HG03196 (cell line): ENCODE data around the gene NAA20.

ENCODE experiments used
- ATAC-seq: cut with Tn5 transposase; IDR thresholded peaks from one replicate; pipeline ENCODE4 v1.9.1; 2021; ENCODE audit not compliant: unreplicated experiment

NAA20 gene

DNA sequence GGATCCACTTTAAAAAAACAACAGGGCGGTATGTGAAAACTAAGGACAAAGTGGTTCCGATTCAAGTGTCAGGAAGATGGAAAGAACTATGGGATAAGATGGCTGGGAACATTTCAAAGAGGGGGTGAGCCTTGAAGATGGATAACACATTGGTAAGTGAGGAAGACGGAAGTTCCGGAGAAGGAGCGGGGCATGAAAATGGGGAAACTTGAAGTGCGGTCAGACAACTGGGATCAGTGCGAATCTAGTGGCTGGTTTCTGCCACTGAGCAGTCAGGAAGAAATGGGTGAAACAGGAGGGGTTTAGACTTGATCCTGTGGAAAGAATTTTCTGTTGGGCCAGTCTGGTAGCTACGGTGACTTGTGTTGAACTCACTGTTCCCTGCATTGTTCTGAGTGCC, 1.2 kb downstream of the NAA20 start:
- ATAC-seq = no peak

GRCh38 chr20:20019123-20019522, 2.0 kb downstream of the NAA20 start:
- no peak for ATAC-seq

DNA sequence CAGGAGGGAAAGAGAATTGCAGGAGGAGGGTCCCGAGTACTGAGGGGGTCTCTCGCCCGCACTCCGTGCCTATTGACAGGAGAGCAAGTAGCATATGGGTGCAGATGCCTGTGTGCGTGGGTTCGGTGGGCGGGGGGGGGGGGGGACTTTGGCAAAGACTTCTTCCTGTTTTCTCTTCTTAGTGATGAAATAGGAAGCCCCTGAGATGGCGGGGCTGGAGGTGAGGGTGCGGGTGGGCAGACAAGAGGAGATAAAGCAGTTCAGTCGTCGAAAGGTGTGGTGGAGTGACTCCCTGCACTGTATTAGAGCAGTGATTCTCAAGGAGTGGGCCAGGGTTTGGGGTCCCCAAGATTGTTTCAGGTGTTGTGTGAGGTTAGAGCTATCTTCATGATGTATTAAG, 3.7 kb downstream of the NAA20 start:
- ATAC-seq = no peak

GRCh38 chr20:20021835-20022234, 4.7 kb downstream of the NAA20 start:
- ATAC-seq = no peak

DNA sequence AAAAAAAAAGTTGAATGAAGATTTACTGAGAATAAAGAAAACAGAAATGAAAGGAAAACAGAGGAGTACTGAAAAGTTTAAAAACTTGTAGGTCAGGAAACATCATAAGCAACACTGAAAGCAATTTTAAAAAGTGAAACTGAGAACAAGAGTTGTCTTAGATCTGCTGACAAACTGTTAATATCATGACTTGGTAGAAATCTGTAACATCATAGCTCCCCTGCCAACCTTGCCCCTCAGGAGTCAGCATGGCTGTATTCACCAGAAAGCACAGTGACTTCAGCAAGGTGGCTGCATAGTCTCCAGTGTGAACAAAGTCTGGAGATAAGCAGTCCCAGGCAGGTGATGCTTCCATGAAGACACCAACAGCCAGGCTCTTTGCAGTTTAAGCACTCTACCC, 5.3 kb downstream of the NAA20 start:
- peak; percentile 60 for ATAC-seq

GRCh38 chr20:20023395-20023794, 6.2 kb downstream of the NAA20 start:
- no peak for ATAC-seq

- no peak for ATAC-seq
Measured at GRCh38 chr20:20024942-20025341, 7.8 kb downstream of the NAA20 start.

- ATAC-seq = no peak
Measured at GRCh38 chr20:20027284-20027683, 10.1 kb downstream of the NAA20 start.

DNA sequence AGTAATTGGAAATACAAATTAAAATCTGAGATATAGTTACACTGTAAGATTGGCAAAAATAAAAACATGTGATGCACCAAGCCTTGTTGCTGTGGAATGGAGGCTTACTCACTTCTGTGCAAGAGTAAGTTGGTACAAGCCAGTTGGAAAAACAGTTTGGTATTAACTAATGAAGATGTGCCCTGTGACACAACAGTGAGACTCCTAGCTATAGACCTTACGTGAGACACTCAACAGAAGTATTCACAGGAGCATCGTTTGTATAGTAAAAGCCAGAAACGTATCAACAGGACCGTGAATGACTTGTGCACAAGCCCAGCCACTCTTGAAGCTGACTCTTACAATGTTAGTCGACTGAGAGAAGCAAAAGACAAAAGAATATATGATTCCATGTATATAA, 14.6 kb downstream of the NAA20 start:
- ATAC-seq = no peak

DNA sequence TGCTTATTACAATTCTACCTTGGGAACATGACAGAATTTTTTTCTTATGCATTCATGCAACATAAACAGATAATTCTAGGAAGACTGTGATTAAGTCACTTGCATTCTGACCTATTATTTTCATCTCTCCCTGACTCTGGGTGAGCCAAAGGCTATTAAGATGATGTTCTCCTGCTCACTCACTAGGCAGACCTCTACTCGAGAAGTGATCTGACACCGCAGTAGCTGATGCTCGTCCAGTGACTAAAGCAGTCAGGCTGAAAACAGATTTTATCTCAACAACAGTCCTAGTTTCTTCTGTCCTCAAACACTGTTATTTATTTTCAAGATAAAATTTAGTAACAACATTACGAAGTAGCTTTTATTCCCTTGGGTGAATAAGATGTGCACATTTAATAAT, 17.3 kb downstream of the NAA20 start:
- ATAC-seq = no peak

GRCh38 chr20:20036756-20037155, 19.6 kb downstream of the NAA20 start:
- ATAC-seq = no peak

DNA sequence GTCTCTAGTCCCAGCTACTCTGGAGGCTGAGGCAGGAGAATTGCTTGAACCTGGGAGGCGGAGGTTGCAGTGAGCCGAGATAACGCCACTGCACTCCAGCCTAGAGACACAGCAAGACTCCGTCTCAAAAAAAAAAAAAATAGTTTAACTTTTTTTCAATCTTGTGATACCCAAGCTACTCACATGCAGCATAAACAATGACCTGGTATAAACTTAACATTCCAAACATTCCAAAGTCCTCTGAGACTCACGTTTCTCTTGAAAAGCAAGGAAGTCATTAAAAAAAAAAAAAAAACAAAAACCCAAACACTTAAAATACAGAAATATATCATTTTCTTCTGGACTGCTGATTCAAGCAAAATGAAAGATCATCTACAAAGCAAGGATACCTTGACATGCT, 20.8 kb downstream of the NAA20 start:
- ATAC-seq = no peak

- ATAC-seq = no peak
Measured at GRCh38 chr20:20038586-20038985, 21.4 kb downstream of the NAA20 start.

DNA sequence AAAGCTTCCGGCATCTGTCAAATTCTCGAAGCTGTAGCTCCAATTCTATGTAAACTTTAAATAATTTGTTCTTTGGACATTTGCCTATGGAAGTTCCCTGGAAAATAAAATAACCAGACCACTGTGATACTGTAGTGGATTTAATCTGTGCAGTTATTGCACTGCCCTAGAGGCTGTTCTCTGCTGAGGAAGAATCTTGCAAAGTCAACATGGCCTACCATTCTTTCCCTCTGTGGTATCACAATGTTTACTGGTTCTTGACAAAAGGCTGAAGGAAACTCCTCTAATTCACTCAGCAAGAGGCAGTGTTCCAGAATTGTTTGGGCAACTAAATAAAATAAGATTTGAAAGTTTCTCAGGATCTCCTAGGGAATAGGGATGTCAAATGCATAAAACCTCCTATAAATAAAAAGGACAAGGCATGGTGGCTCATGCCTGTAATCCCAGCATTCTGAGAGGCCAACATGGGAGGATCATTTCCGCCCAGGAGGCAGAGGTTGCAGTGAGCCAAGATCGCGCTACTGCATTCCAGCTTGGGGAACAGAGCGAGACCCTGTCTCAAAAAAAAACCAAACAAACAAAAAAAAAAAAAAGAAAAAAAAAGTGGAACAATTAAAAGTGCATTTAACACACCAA, 22.7 kb downstream of the NAA20 start:
- no peak for ATAC-seq

DNA sequence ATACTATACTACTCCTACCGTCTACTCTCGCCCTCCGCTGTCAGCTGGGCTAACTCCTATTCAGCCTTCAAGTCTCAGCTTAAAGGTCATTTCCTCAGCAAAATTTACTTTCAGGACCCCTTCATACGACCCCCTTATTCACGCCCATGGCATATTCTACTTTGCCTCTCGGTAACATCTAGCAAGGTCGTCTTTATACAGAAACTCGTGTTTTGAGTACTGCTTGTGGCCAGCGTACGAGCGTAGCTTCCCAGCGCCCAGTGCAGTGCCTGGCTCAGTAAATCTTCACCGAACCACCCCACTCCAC, 34.6 kb downstream of the NAA20 start:
- ATAC-seq = peak; percentile 3

- ATAC-seq = peak; percentile 96
Measured at GRCh38 chr20:20052074-20052970, 35.2 kb downstream of the NAA20 start, which contains the start of the genes CFAP61 and CRNKL1. TSS of gene CFAP61 (plus strand) at chr20:20052532. CDS start at chr20:20056654, 4,122 bp downstream. TSS of gene CRNKL1 (minus strand) at chr20:20052466. CDS start at chr20:20052342, 124 bp downstream.

- no peak for ATAC-seq
Measured at GRCh38 chr20:20060234-20060998, 43.3 kb downstream of the NAA20 start.

DNA sequence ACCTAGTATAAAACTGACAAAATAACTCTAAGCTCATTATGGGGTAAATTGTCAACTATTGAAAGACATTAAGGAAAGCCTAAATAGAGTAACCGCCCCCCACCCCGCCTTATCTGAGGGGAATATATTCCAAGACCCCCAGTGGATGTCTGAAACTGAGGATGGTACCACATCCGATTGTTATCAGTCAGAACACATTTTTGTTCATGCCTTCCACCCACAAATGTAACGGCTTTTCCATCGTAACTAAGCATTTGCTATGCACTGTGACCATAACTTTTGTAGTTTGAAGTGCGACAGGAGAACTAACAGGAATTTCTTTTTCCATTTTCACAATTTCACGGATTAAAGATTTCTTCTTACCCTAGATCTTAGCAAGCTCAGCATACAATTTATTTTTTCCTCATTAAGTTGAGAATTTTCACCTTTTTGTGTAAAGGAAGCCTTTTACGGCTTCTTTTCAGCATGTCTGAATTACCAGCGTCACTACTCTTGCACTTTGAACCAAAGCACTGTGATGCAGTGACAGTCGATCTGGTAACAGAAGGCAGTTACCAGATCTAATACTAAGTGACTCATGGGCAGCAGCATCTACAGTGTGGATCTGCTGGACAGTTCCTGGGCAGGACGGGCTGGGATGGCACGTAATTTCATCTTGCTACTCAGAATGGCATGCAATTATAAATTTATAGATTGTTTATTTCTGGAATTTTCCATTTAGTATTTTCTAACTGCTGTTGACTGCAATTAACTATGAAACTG, 47.0 kb downstream of the NAA20 start:
- no peak for ATAC-seq

DNA sequence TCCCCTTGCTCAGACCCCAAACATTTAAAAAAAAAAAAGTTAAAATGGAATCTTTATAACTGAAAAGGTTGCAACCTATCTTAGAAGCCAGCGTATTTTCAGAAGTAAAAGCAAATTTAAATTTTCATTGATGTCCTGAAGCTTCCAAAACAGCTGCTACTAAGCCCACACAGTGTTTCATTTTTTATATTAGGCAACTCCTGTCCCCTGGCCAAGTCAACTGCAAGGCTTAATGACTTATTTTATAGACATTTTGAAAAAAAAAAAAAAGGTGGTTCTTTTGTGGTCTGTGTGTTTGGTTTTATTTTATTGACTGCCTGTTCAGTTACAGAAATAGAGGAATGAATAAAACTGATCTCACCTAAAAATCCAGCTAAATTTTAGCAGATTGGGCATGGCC, 48.2 kb downstream of the NAA20 start:
- no peak for ATAC-seq

- no peak for ATAC-seq
Measured at GRCh38 chr20:20070871-20071726, 53.9 kb downstream of the NAA20 start.
